Measurements from ENCODE around the gene MYO3B.

GRCh38 chr2:170321526-170321925 is 143.6 kb downstream of the MYO3B start:
- TF ChIP-seq EZH2 (IDR thresholded peaks at IDR 0.05; ENCODE audit: borderline replicate concordance, insufficient read depth, low read depth, low read length, poor library complexity, severe bottlenecking) (no peak), CTCF (IDR thresholded peaks at IDR 0.05) (no peak)

All from B cell (primary cell).